NK-92 treated with Interleukin-12 subunit alpha and Interleukin-12 subunit beta, amount 100 ng/mL, for 24 hours (cell line): ENCODE data around the gene ACBD5.
"Not testable (repeated sequence)": the region's sequence is repeated elsewhere in the genome, so short reads cannot be mapped to it uniquely, and the experiment has no call there.

Experiments used
- DNase-seq: peaks from one replicate; lab custom pipeline; 2025; lab: John Stamatoyannopoulos, UW

The ACBD5 gene

DNA sequence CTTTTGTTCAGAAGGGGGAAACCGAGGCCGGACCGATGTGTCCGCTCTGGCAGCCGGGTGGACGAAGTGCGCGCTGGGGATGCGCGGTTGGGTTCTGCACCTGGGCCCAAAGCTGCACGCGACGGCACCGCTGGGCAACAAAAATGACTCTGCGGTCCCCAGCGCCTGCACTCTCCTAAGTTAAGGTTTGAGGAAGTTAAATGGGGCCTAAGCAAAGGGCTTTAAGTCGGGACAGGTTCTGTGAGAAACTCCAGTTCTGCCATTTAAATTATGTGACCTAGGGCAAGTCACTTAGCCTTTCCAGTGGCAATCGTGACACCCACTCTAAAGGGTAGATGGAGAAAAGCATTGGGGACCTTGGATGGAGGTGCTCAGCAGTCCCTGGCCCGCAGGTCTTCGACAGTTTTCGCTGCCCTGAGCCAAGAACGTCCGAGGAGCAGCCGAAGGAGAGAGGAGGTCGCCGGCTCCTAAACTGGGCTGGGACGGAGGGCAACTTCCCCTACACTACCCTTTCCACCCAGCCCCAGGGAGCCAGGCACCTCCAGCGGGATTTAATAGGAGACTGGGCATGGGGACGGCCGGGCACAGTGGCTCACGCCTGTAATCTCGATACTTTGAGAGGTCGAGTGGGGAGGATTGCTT lies 534 bp upstream of the ACBD5 start:
- DNase-seq = peak; percentile 44

GRCh38 chr10:27237531-27237930 lies 3.1 kb downstream of the ACBD5 start:
- not testable (repeated sequence) for DNase-seq

DNA sequence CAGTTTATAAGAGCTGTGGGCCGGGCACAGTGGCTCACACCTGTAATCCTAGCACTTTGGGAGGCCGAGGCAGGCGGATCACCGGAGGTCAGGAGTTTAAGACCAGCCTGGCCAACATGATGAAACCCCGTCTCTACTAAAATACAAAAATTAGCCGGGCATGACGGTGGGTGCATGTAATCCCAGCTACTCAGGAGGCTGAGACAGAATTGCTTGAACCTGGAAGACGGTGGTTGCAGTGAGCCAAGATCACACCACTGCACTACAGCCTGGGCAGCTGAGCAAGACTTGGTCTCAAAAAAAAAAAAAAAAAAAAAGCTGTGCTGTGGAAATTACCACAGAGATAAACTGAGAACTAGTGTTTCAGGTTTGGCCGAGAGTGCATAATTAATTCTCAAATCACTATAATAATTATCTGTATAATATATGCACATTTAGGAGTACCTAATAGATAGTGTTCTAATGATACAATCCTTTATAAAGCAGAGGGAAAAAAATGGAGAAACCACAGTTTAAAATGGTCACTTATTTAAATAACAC lies 3.9 kb downstream of the ACBD5 start:
- not testable (repeated sequence) for DNase-seq

DNA sequence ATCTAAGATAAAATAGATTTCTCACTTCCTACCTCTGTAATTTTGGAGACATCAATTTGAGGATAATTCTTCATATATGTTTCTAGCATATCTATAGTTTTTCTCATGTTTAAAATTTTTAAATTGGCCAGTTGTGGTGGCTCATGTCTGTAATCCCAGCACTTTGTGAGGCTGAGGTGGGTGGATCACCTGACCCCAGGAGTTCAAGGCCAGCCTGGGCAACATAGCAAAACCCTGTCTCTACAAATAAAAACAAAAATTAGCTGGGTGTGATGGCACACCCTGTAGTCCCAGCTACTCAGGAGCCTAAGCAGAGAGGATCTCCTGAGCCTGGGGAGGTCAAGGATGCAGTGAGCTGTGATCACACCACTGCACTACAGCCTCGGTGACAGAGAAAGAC lies 4.9 kb downstream of the ACBD5 start:
- no peak for DNase-seq

DNA sequence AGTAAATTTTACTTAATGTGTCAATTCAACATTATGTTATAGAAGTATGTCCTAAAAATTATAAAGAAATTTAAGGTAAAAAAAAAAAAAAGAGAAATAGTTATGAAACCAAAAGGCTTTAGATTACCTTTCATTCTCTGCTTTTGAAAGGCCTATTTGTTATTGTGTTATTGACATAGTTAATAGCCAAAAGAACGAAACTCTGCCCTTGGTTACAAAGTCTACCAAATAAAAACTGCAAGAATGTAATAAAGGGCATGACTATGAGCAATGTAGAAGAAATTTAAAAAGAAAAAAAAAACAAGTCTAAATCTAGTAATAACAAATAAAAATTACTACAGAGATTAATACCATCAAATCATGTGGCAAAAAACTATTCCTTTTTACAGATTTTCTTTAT lies 10.6 kb downstream of the ACBD5 start:
- no peak for DNase-seq

- DNase-seq = no peak
Measured at GRCh38 chr10:27225642-27226257, 14.8 kb downstream of the ACBD5 start.

GRCh38 chr10:27225011-27225590 lies 15.5 kb downstream of the ACBD5 start:
- peak; percentile 31 for DNase-seq

DNA sequence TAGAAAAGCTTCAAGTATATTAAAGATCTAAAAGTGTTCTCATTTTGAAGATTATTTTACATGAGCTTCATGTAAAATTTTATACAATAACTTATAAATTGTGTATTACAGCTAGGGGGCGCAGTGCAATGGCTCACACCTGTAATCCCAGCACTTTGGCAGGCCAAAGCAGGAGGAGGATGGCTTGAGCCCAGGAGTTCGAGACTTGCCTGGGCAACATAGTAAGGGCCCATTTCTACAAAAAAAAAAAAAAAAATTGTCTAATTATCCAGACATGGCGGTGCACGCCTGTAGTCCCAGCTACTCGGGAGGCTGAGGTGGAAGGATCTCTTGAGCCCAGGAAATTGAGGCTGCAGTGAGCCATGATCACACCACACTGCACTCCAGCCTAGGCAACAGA lies 16.6 kb downstream of the ACBD5 start:
- peak; percentile 2 for DNase-seq

- DNase-seq = no peak
Measured at GRCh38 chr10:27207350-27207749, 33.2 kb downstream of the ACBD5 start.

GRCh38 chr10:27203806-27204205 lies 36.8 kb downstream of the ACBD5 start:
- no peak for DNase-seq

- DNase-seq = no peak
Measured at GRCh38 chr10:27197980-27198620, 42.5 kb downstream of the ACBD5 start.

GRCh38 chr10:27192284-27192683 lies 48.3 kb downstream of the ACBD5 start:
- DNase-seq = no peak

- DNase-seq = no peak
Measured at GRCh38 chr10:27190508-27190907, 50.1 kb downstream of the ACBD5 start.

DNA sequence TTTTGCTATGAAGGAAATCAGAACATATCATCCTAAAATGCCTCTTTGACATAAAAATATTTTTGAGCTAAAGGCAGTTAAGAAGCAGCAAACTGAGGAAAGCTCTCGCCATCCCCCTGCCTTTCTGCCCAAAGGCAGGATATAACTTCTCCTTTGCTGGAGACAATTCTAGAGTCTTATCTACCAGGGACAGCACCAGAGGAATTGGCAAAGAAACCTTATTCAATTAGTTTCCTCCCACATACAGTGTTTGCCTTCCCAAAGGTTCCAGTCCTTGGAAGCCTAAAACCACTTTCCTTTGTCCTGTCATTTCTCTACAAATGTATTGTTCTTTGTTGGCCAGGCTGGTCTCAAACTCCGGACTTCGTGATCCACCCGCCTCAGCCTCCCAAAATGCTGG lies 51.7 kb downstream of the ACBD5 start:
- no peak for DNase-seq

- DNase-seq = no peak
Measured at GRCh38 chr10:27188259-27188658, 52.3 kb downstream of the ACBD5 start.

GRCh38 chr10:27169849-27170248 lies 70.7 kb downstream of the ACBD5 start:
- no peak for DNase-seq

DNA sequence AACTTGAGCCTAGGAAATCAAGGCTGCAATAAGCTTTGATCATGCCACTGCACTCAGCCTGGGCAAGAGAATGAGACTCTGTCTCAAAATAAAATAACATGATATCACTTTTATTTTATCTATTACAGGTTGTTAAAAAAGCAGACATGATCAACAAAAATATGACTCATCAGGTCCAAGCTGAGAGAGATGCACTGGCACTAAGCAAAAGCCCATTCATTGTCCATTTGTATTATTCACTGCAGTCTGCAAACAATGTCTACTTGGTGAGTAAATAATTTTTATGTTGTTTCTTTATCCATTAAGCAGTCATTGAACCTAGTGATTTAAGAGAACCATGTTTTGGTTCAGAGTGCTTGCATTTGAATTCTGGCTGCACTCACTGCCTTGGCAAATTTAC lies 82.2 kb downstream of the ACBD5 start:
- no peak for DNase-seq

- DNase-seq = no peak
Measured at GRCh38 chr10:27157150-27157549, 83.4 kb downstream of the ACBD5 start.

- not testable (repeated sequence) for DNase-seq
Measured at GRCh38 chr10:27156566-27156965, 84.0 kb downstream of the ACBD5 start.

DNA sequence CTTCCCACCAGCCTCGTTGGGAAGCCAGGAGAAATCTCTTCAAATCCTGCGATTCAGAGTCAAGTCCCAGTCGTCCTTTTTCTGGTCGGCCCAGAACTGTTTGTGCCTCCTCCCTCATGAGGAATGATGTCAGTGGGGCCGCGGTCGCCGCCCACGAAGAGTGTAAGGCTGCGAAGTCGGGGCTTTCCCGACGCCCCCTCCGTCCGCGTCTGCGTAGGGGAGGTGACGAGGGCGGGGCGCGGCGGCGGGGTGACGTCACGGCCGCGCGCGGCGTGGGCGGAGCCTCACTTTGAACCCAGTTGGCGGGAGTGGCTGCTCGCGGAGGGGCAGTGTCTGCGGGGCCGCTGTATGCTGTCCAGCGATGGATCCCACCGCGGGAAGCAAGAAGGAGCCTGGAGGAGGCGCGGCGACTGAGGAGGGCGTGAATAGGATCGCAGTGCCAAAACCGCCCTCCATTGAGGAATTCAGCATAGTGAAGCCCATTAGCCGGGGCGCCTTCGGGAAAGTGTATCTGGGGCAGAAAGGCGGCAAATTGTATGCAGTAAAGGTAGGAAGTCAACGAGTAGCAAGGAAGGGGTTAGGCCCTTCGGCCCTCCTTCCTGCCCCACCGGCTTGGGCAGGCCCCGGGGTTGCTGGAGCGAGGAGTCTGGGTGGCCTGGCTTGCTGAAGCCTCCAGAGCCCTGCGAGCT lies 85.4 kb downstream of the ACBD5 start, which contains the start of gene MASTL:
TSS of gene MASTL (plus strand) at position 287 of the 689 bp plus-strand sequence. CDS start at position 362, 75 bp downstream.
- DNase-seq = peak; percentile 76

GRCh38 chr10:27153845-27154193 lies 86.8 kb downstream of the ACBD5 start:
- DNase-seq = no peak

DNA sequence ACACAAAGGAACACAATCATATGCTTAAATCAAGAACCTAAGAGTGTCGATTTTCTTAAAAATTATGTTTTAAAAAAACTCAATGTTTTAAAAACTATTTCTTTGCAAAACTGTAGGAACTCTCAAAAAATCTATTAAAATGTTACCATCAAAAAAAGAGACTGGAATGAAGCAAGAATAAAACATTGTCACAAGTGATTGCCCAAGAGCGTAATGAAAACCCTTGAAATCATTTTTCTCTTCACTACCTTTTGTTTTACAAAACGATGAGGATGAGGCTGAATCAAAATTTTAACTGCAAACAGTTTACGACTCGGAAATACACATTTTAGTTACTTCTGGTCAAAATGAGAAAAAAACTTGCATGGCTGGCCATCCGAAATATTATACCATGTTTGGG lies 87.3 kb downstream of the ACBD5 start:
- no peak for DNase-seq
